HepG2 (cell line): ENCODE data around the gene HEXIM1. TPM values are rescaled to one million over a fixed set of nuclear protein-coding genes. Genes with fewer than 3 reads are reported as not detected.

ENCODE experiments used
- ATAC-seq: fragments of 200-7000 bp; cut with Tn5 transposase; 3 replicates; pipeline ENCODE4 v1.9.1; 2020; ENCODE audit warnings: mild to moderate bottlenecking, moderate library complexity
- BruUV-seq: library from RNA; stranded (reverse); fragments of 400-500 nt; replicated peaks from 2 replicates; lab custom pipeline; 2021; lab: Mats Ljungman, UMichigan
- CTCF ChIA-PET: fragments of 300-600 bp; formaldehyde crosslinking; extraction: SDS; loops from one replicate; lab custom pipeline; 2021; ENCODE audit warnings: low total read pairs, inconsistent platforms, low intra/inter-chr PET ratio; lab: Yijun Ruan, JAX
- POLR2A ChIA-PET: fragments of 350-600 bp; sonication (Branson Sonifier 250); formaldehyde crosslinking; loops from one replicate; lab custom pipeline; 2020; ENCODE audit warnings: antibody characterized with exemption, inconsistent platforms; lab: Yijun Ruan, JAX
- DNase-seq: peaks from one replicate; pipeline ENCODE4 v3.0.0-alpha.2; 2015; ENCODE audit warnings: low spot score
- FAIRE-seq: peaks from 3 replicates; lab custom pipeline; 2011; peaks lifted over from hg19 to GRCh38; lab: Jason Lieb, UNC
- H2AFZ ChIP-seq: one replicate; pipeline ENCODE4 v1.6.1; 2011; ENCODE audit warnings: low read length, inconsistent platforms
- H3K27ac ChIP-seq: fragments of 300-600 bp; 3 replicates; pipeline ENCODE4 v1.8.0; 2011; ENCODE audit warnings: mixed run types, mild to moderate bottlenecking, mixed read lengths, low read length, inconsistent platforms; ENCODE audit not compliant: insufficient read depth; ENCODE audit errors: extremely low read length
- H3K27me3 ChIP-seq, 2 experiments: fragments of 200-600 bp in 1 of 2; 2 replicates in 1 of 2; 3 replicates in 1 of 2; pipeline versions ENCODE4 v1.6.0 to v1.8.0; 2011; ENCODE audit warnings: low read length in 2 of 2, mild to moderate bottlenecking in 2 of 2, moderate library complexity in 2 of 2, inconsistent platforms in 1 of 2; ENCODE audit not compliant: insufficient read depth in 2 of 2, control insufficient read depth in 1 of 2
- H3K36me3 ChIP-seq, 2 experiments: fragments of 200-600 bp in 1 of 2; replicated peaks in 1 of 2; 2 replicates in 1 of 2; 3 replicates in 1 of 2; pipeline versions ENCODE4 v1.5.1 to v1.8.0; 2011; ENCODE audit warnings: low read length in 2 of 2, inconsistent platforms in 1 of 2; ENCODE audit not compliant: insufficient read depth in 2 of 2, control insufficient read depth in 1 of 2
- H3K4me1 ChIP-seq: 2 replicates; pipeline ENCODE4 v1.5.1; 2012; ENCODE audit warnings: low read length, inconsistent platforms; ENCODE audit not compliant: insufficient read depth
- H3K4me2 ChIP-seq: 2 replicates; pipeline ENCODE4 v1.6.0; 2011; ENCODE audit warnings: low read depth, low read length, inconsistent platforms
- H3K4me3 ChIP-seq, 3 experiments: fragments of 200-600 bp in 1 of 3; sonication (generic), shearing (Covaris generic) in 1 of 3; replicated peaks in 1 of 3; 2 replicates each; pipeline ENCODE4 v1.5.1; 2011 to 2016; ENCODE audit warnings: low read length in 3 of 3, inconsistent platforms in 2 of 3, low read depth in 2 of 3, mild to moderate bottlenecking in 2 of 3, control low read depth in 1 of 3, mixed read lengths in 1 of 3; ENCODE audit not compliant: insufficient read depth in 1 of 3
- H3K79me2 ChIP-seq: one replicate; pipeline ENCODE4 v1.6.1; 2011; ENCODE audit warnings: low read length, inconsistent platforms; ENCODE audit not compliant: insufficient read depth
- H3K9ac ChIP-seq: 2 replicates; pipeline ENCODE4 v1.6.0; 2011; ENCODE audit warnings: mild to moderate bottlenecking, low read depth, low read length, inconsistent platforms; ENCODE audit not compliant: insufficient read depth
- H3K9me3 ChIP-seq: 2 replicates; pipeline ENCODE4 v1.5.1; 2012; ENCODE audit warnings: mild to moderate bottlenecking, low read length
- H4K20me1 ChIP-seq: 2 replicates; pipeline ENCODE4 v1.6.0; 2011; ENCODE audit warnings: inconsistent platforms, mild to moderate bottlenecking, low read length, moderate library complexity; ENCODE audit not compliant: insufficient read depth
- AHR ChIP-seq: IDR thresholded peaks from 2 replicates; pipeline ENCODE4 v1.6.1; 2018; ENCODE audit warnings: missing genetic modification reagents, missing compliant biosample characterization
- NFIB ChIP-seq: sonication (generic); formaldehyde crosslinking; IDR thresholded peaks from 2 replicates; pipeline ENCODE4 v1.9.0; 2021; ENCODE audit warnings: missing genetic modification reagents, mild to moderate bottlenecking, borderline replicate concordance
- SP140L ChIP-seq: sonication (generic); formaldehyde crosslinking; IDR thresholded peaks from 2 replicates; pipeline ENCODE4 v1.4.0; 2020; ENCODE audit warnings: missing genetic modification reagents, borderline replicate concordance
- TOE1 ChIP-seq: sonication (generic); formaldehyde crosslinking; IDR thresholded peaks from 2 replicates; pipeline ENCODE4 v1.4.0; 2020; ENCODE audit warnings: mild to moderate bottlenecking, missing genetic modification reagents
- ZBTB1 ChIP-seq: sonication (generic); formaldehyde crosslinking; IDR thresholded peaks from 2 replicates; pipeline ENCODE4 v1.4.0; 2020; ENCODE audit warnings: missing genetic modification reagents, borderline replicate concordance
- WGBS: methylation state at CpG from one replicate; pipeline ENCODE4 v1.1.6; 2017; ENCODE audit warnings: low lambda C conversion rate; 5-methylcytosine and 5-hydroxymethylcytosine counted together
- in situ Hi-C: cut with HindIII; loops from 2 replicates; pipeline ENCODE4 v1.10.0; 2017; ENCODE audit warnings: low pct_unique_long_range_greater_than_20kb; ENCODE audit not compliant: extremely low pct_ligation_motif_present
- intact Hi-C: fragments of 100-400 bp; cut with micrococcal nuclease; formaldehyde crosslinking; loops from one replicate; pipeline ENCODE4 v1.10.0; 2022; ENCODE audit not compliant: unreplicated experiment
- polyA plus RNA-seq, 8 experiments: library from polyadenylated mRNA; depleted of rRNA in 3 of 8; stranded (reverse) in 7 of 8; unstranded in 1 of 8; fragments of >200 nt; fragmentation: Illumina TruSeq in 4 of 8; extraction: Trizol in 4 of 8; gene quantifications; 2 replicates each; pipeline versions ENCODE4 v1.2.1 to v1.2.3, GENCODE V29; 2011 to 2016; ENCODE audit warnings: low read depth in 4 of 8, missing spikeins in 1 of 8, mixed read lengths in 1 of 8; ENCODE audit not compliant: insufficient read depth in 1 of 8
- total RNA-seq, 5 experiments: library from RNA; depleted of rRNA; stranded (reverse); fragments of >200 nt; fragmentation: Illumina TruSeq; extraction: Trizol; gene quantifications; 2 replicates each; pipeline ENCODE4 v1.2.3, GENCODE V29; 2016; ENCODE audit warnings: low read depth in 1 of 5
- TF ChIP-seq, protein P1 (sequence below): sonication (generic); formaldehyde crosslinking; IDR thresholded peaks from 2 replicates; pipeline ENCODE4 v1.5.1; 2020; ENCODE audit warnings: mild to moderate bottlenecking, missing genetic modification reagents
- TF ChIP-seq, protein P2 (sequence below): sonication (generic); formaldehyde crosslinking; IDR thresholded peaks from 2 replicates; pipeline ENCODE4 v1.4.0; 2020; ENCODE audit warnings: missing genetic modification reagents

The HEXIM1 gene
- total and polyA plus RNA-seq, 2 of the 13 experiments (the other 11 are each of a cell fraction or from before 2014, with no cell fraction given): 10.5 to 16.6 TPM

GRCh38 chr17:45155483-45155882, 7.2 kb downstream of the HEXIM1 start:
- CTCF ChIA-PET: no interaction called here
- FAIRE-seq (no peak), ATAC-seq (no peak), DNase-seq (no peak)
- Histone ChIP-seq H3K4me1 (peaks cover 41% of the 10 kb centered on the region), H3K27ac (peak overlapping the region; percentile 17), H4K20me1 (peaks cover 14% of the 10 kb centered on the region), H3K4me2 (no peak overlapping the region), H3K79me2 (peaks cover 24% of the 10 kb centered on the region), H3K9me3 (no peaks in the 10 kb centered on the region), H3K9ac (no peak overlapping the region), H3K4me3 (no peak overlapping the region), H3K36me3 (no peaks in the 10 kb centered on the region), H3K27me3 (no peaks in the 10 kb centered on the region), H2AFZ (no peak overlapping the region)
- in situ Hi-C loops (no loop called here), intact Hi-C loops (no loop called here)
- no peak for TF ChIP-seq AHR (CRISPR knock-in tag)
- TF ChIP-seq NFIB (CRISPR knock-in tag): no peak
- no peak for TF ChIP-seq ZBTB1 (CRISPR knock-in tag)
- no peak for TF ChIP-seq TOE1 (CRISPR knock-in tag)
- no peak for TF ChIP-seq SP140L (CRISPR knock-in tag)
- TF ChIP-seq, protein P1, sequence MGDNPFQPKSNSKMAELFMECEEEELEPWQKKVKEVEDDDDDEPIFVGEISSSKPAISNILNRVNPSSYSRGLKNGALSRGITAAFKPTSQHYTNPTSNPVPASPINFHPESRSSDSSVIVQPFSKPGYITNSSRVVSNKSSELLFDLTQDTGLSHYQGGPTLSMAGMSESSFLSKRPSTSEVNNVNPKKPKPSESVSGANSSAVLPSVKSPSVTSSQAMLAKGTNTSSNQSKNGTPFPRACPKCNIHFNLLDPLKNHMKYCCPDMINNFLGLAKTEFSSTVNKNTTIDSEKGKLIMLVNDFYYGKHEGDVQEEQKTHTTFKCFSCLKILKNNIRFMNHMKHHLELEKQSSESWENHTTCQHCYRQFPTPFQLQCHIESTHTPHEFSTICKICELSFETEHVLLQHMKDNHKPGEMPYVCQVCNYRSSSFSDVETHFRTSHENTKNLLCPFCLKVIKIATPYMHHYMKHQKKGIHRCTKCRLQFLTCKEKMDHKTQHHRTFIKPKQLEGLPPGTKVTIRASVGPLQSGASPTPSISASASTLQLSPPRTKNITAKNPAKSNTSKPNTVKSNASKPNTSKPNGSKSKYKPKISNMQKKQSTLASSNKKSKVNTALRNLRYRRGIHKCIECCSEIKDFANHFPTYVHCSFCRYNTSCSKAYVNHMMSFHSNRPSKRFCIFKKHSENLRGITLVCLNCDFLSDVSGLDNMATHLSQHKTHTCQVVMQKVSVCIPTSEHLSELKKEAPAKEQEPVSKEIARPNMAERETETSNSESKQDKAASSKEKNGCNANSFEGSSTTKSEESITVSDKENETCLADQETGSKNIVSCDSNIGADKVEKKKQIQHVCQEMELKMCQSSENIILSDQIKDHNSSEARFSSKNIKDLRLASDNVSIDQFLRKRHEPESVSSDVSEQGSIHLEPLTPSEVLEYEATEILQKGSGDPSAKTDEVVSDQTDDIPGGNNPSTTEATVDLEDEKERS (CRISPR knock-in tag): no peak
- TF ChIP-seq, protein P2, sequence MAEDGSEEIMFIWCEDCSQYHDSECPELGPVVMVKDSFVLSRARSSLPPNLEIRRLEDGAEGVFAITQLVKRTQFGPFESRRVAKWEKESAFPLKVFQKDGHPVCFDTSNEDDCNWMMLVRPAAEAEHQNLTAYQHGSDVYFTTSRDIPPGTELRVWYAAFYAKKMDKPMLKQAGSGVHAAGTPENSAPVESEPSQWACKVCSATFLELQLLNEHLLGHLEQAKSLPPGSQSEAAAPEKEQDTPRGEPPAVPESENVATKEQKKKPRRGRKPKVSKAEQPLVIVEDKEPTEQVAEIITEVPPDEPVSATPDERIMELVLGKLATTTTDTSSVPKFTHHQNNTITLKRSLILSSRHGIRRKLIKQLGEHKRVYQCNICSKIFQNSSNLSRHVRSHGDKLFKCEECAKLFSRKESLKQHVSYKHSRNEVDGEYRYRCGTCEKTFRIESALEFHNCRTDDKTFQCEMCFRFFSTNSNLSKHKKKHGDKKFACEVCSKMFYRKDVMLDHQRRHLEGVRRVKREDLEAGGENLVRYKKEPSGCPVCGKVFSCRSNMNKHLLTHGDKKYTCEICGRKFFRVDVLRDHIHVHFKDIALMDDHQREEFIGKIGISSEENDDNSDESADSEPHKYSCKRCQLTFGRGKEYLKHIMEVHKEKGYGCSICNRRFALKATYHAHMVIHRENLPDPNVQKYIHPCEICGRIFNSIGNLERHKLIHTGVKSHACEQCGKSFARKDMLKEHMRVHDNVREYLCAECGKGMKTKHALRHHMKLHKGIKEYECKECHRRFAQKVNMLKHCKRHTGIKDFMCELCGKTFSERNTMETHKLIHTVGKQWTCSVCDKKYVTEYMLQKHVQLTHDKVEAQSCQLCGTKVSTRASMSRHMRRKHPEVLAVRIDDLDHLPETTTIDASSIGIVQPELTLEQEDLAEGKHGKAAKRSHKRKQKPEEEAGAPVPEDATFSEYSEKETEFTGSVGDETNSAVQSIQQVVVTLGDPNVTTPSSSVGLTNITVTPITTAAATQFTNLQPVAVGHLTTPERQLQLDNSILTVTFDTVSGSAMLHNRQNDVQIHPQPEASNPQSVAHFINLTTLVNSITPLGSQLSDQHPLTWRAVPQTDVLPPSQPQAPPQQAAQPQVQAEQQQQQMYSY: no peak
- POLR2A ChIA-PET: interaction anchor here (1.0 to 19.8 kb wide), 6 partner anchors 13 to 76 kb away, joined by 3 to 2487 read pairs (median 5); partner anchors contain the start of genes ACBD4 and HEXIM2
- no TSS peak for BruUV-seq
- WGBS: 94% methylated on average over 2 of the region's 2 CpGs
